GM18951 (cell line): ENCODE results near the gene DLL1.
"Not testable (repeated sequence)": the region's sequence is repeated elsewhere in the genome, so short reads cannot be mapped to it uniquely, and the experiment has no call there.

ENCODE experiments used
- POLR2A ChIP-seq: IDR thresholded peaks from 4 replicates; pipeline ENCODE4 v1.6.1; 2011; ENCODE audit warnings: mild to moderate bottlenecking; ENCODE audit not compliant: insufficient read length, insufficient read depth; ENCODE audit errors: extremely low read depth
- in situ Hi-C: fragments of 300-500 bp; cut with MboI; formaldehyde crosslinking; loops from one replicate; pipeline ENCODE4 v1.12.0; 2022; ENCODE audit warnings: low sequenced_read_pairs, mixed read lengths, inconsistent platforms; ENCODE audit not compliant: unreplicated experiment

Gene DLL1

GRCh38 chr6:170274713-170275560 lies 15.9 kb downstream of the DLL1 start:
- TF ChIP-seq POLR2A, result no peak
- in situ Hi-C loops, result no loop called here

GRCh38 chr6:170273681-170274080 lies 17.2 kb downstream of the DLL1 start:
- in situ Hi-C loops, result no loop called here
- no peak for TF ChIP-seq POLR2A

GRCh38 chr6:170273191-170273590 lies 17.7 kb downstream of the DLL1 start:
- no peak for TF ChIP-seq POLR2A
- in situ Hi-C loops, result no loop called here

- in situ Hi-C loops, result no loop called here
These were observed 18.4 kb downstream of the DLL1 start for GRCh38 chr6:170272341-170273065.

GRCh38 chr6:170271771-170272314 lies 19.0 kb downstream of the DLL1 start:
- in situ Hi-C loops, result no loop called here
- peak; percentile 34 for TF ChIP-seq POLR2A

More at GRCh38 chr6:170272341-170273065, 18.4 kb downstream of the DLL1 start:
- no peak for TF ChIP-seq POLR2A

- in situ Hi-C loops, result no loop called here
These were observed 19.8 kb downstream of the DLL1 start for GRCh38 chr6:170270984-170271593.

GRCh38 chr6:170269846-170270541 lies 20.9 kb downstream of the DLL1 start:
- in situ Hi-C loops, result no loop called here
- no peak for TF ChIP-seq POLR2A

More at GRCh38 chr6:170270984-170271593, 19.8 kb downstream of the DLL1 start:
- no peak for TF ChIP-seq POLR2A

GRCh38 chr6:170269151-170269845 lies 21.6 kb downstream of the DLL1 start:
- no peak for TF ChIP-seq POLR2A
- in situ Hi-C loops, result no loop called here

- no peak for TF ChIP-seq POLR2A
- in situ Hi-C loops, result no loop called here
These were observed 22.4 kb downstream of the DLL1 start for GRCh38 chr6:170268216-170269129.

- in situ Hi-C loops, result no loop called here
- no peak for TF ChIP-seq POLR2A
These were observed 23.2 kb downstream of the DLL1 start for GRCh38 chr6:170267688-170268087.

GRCh38 chr6:170266061-170266825 lies 24.6 kb downstream of the DLL1 start:
- no peak for TF ChIP-seq POLR2A
- in situ Hi-C loops, result no loop called here

GRCh38 chr6:170265655-170266054 lies 25.2 kb downstream of the DLL1 start:
- in situ Hi-C loops, result no loop called here
- no peak for TF ChIP-seq POLR2A

GRCh38 chr6:170264644-170265043 lies 26.2 kb downstream of the DLL1 start:
- in situ Hi-C loops, result not testable (repeated sequence)
